Breast epithelium (tissue), 3 donors: ENCODE results near the gene POU5F1.
"Not testable (repeated sequence)": the region's sequence is repeated elsewhere in the genome, so short reads cannot be mapped to it uniquely, and the experiment has no call there.

Source experiments
- CTCF ChIP-seq, 3 donors: fragments of 450-650 bp; IDR thresholded peaks; one replicate each; pipeline ENCODE4 v1.5.1; 2016 to 2017; ENCODE audit warnings: antibody characterized with exemption in 3 of 3, mild to moderate bottlenecking in 3 of 3, moderate library complexity in 3 of 3
- POLR2AphosphoS5 ChIP-seq, 3 donors: sonication (generic); formaldehyde crosslinking; IDR thresholded peaks; one replicate each; pipeline ENCODE4 v1.6.1; 2017; ENCODE audit warnings: antibody characterized with exemption in 3 of 3

GRCh38 chr6:31183287-31183686 is 12.8 kb upstream of the POU5F1 start:
- not testable (repeated sequence) for TF ChIP-seq CTCF, POLR2AphosphoS5 (IDR thresholded peaks at IDR 0.05)
